Adrenal gland (tissue), 12 donors: ENCODE results near the gene ALDH1L1. TPM values are rescaled to one million over a fixed set of nuclear protein-coding genes. Genes with fewer than 3 reads are reported as not detected.

Source experiments
- DNase-seq, 7 donors: peaks; one replicate each; pipeline ENCODE4 v3.0.0-alpha.2; 2019 to 2020
- H3K27ac ChIP-seq, 5 donors: fragments of 200-600 bp; sonication (generic) in 4 of 5; 1 replicate in 3 of 5; 2 replicates in 2 of 5; pipeline versions ENCODE4 v1.5.1 to v1.8.0; 2016 to 2020; ENCODE audit warnings: mild to moderate bottlenecking in 1 of 5
- H3K27me3 ChIP-seq: fragments of 200-600 bp; 2 replicates; pipeline ENCODE4 v1.8.0; 2021
- H3K36me3 ChIP-seq, 2 donors: fragments of 200-600 bp; replicated peaks in 1 of 2; 1 replicate in 1 of 2; 2 replicates in 1 of 2; pipeline versions ENCODE4 v1.5.1 to v1.8.0; 2018 to 2022
- H3K4me1 ChIP-seq, 2 donors: fragments of 200-600 bp; replicated peaks in 1 of 2; 1 replicate in 1 of 2; 2 replicates in 1 of 2; pipeline versions ENCODE4 v1.5.1 to v1.8.0; 2018 to 2021
- H3K4me3 ChIP-seq, 4 donors: fragments of 200-600 bp; sonication (generic) in 3 of 4; one replicate each; pipeline ENCODE4 v1.5.1; 2016 to 2018
- H3K9me3 ChIP-seq, 3 donors: fragments of 200-600 bp; sonication (generic) in 1 of 3; replicated peaks in 1 of 3; 1 replicate in 2 of 3; 2 replicates in 1 of 3; pipeline versions ENCODE4 v1.5.1 to v1.8.0; 2016 to 2021
- POLR2A ChIP-seq, 2 donors: fragments of 450-650 bp; IDR thresholded peaks; one replicate each; pipeline ENCODE4 v1.6.1; 2017; ENCODE audit warnings: antibody characterized with exemption in 2 of 2, mild to moderate bottlenecking in 2 of 2, moderate library complexity in 1 of 2
- WGBS, 4 donors: extraction: QIAGEN DNeasy Blood & Tissue Kit in 2 of 4; methylation state at CpG; one replicate each; pipeline versions ENCODE4 v1.1.5 to v1.1.7; 2013 to 2017; 5-methylcytosine and 5-hydroxymethylcytosine counted together
- intact Hi-C, 2 donors: fragments of 100-400 bp; cut with DNase I; formaldehyde crosslinking; loops; one replicate each; pipeline versions ENCODE4 v1.14.1 to v1.15.0; 2022 to 2023
- polyA plus RNA-seq, 3 donors: library from polyadenylated mRNA; stranded (reverse); fragments of 200-250 nt in 2 of 3; fragments of 350-450 nt in 1 of 3; fragmentation: Illumina TruSeq in 1 of 3; extraction: RNeasy Lipid Tissue Mini Kit (QIAGEN cat#74804) in 1 of 3; gene quantifications; one replicate each; pipeline ENCODE4 v1.2.3, GENCODE V29; 2013 to 2014
- total RNA-seq, 9 donors: library from RNA; depleted of rRNA in 4 of 9; stranded (reverse); fragments of >200 nt in 4 of 9; fragments of 120-200 nt in 1 of 9; fragmentation: NEBNext Ultra II Directional in 1 of 9; extraction: Animal tissue kit (Norgen Biotek cat#: 25700) in 1 of 9; gene quantifications; one replicate each; pipeline versions ENCODE4 v1.1.0 to v1.2.4, GENCODE V29; 2013 to 2023
- TF ChIP-seq, protein P1 (sequence below), 6 experiments: fragments of 450-650 bp in 4 of 6; fragments of 200-600 bp in 2 of 6; sonication (generic) in 1 of 6; IDR thresholded peaks; 1 replicate in 5 of 6; 2 replicates in 1 of 6; pipeline versions ENCODE4 v1.5.1 to v1.8.0; 2016 to 2021; ENCODE audit warnings: antibody characterized with exemption in 6 of 6, mild to moderate bottlenecking in 2 of 6, moderate library complexity in 1 of 6
- donor health status: healthy with polysubstance abuse.
- donor health status: Bipolar disorder and iron deficiency.
- donor health status: DM: yes; HTN: yes; CAD: no.
- donor health status: DM: no; HTN: no; CAD: no.
- donor health status: DM: no; HTN: no; CAD: no.
- donor health status: DM: yes; HTN: yes; CAD: no.

Gene ALDH1L1
- total and polyA plus RNA-seq, 12 donors: 0.44 to 136 (median 72.3) TPM

DNA sequence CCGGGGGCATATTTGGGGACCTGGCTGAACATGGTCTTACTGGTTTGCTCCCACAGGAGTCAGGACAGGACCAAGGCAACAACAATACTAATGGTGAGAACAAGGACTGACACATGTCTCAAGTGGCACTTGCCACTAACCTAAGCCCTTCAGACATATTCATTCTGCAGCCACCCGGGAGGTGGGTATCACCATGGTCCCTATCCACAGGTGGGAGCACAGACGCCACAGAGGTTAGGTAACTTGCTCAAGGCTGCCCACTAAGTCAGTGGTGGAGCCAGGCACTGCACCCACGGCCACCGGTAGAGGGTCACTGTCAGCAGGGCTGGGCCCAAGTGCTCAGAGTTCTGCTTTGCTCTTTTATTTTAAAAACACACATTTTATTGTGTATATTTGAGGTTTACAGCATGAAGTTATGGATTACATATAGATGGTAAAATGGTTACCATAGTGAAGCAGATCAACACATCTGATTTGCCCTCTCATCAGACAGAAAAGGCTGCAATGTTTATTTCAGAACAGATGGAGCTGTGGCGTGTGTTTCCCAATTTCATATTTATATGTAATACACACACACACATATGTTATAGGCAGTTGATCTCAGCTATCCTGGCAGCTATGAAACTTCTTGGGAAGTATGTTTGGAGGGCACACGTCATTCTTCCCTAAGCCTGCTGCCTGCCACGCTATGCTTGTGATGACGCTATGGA lies 66.5 kb downstream of the ALDH1L1 start:
- DNase-seq: peak in 2 of 7 donors; percentile 9 to 50

DNA sequence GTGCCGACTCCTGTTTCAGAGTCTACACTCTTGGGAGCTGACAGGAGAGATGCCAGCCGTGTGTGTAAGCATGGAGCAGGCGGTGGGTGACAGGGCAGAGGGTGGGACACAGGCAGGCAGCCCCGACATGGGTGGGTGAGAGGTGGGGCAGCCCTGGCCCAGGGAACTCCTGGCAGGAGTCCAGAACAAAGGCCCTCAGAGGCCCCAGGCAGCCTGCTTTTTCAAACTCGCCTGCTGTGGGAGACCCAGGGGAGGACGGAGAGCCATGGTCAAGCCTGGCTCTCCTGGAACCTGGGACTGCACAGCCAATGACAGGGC lies 67.2 kb downstream of the ALDH1L1 start:
- TF ChIP-seq, protein P1, sequence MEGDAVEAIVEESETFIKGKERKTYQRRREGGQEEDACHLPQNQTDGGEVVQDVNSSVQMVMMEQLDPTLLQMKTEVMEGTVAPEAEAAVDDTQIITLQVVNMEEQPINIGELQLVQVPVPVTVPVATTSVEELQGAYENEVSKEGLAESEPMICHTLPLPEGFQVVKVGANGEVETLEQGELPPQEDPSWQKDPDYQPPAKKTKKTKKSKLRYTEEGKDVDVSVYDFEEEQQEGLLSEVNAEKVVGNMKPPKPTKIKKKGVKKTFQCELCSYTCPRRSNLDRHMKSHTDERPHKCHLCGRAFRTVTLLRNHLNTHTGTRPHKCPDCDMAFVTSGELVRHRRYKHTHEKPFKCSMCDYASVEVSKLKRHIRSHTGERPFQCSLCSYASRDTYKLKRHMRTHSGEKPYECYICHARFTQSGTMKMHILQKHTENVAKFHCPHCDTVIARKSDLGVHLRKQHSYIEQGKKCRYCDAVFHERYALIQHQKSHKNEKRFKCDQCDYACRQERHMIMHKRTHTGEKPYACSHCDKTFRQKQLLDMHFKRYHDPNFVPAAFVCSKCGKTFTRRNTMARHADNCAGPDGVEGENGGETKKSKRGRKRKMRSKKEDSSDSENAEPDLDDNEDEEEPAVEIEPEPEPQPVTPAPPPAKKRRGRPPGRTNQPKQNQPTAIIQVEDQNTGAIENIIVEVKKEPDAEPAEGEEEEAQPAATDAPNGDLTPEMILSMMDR (IDR thresholded peaks at IDR 0.05): no peak
- no peak for TF ChIP-seq POLR2A (IDR thresholded peaks at IDR 0.05)
- no peaks in the 10 kb centered on the region for H3K27me3 ChIP-seq
- no peaks in the 10 kb centered on the region for H3K36me3 ChIP-seq
- H3K4me3 ChIP-seq: no peak overlapping the region
- no peak overlapping the region for H3K27ac ChIP-seq
- peak in 2 of 7 donors; percentile 8 to 25 for DNase-seq
- H3K9me3 ChIP-seq: no peaks in the 10 kb centered on the region
- H3K4me1 ChIP-seq: no peaks in the 10 kb centered on the region
- WGBS, 4 donors: 81 to 93% (median 88%) methylated on average over 5 to 6 of the region's 6 CpGs
- intact Hi-C loops: no loop called here

More for the DNA sequence above, 66.5 kb downstream of the ALDH1L1 start:
- Histone ChIP-seq H3K27me3 (no peaks in the 10 kb centered on the region), H3K9me3 (no peaks in the 10 kb centered on the region), H3K36me3 (no peaks in the 10 kb centered on the region), H3K27ac (no peak overlapping the region), H3K4me3 (no peak overlapping the region), H3K4me1 (no peaks in the 10 kb centered on the region)
- intact Hi-C loops: no loop called here
- TF ChIP-seq, protein P1 (IDR thresholded peaks at IDR 0.05): peak in 1 of 6 experiments; percentile 12
- TF ChIP-seq POLR2A (IDR thresholded peaks at IDR 0.05): no peak
- 80 to 91% (median 86%) methylated on average over 8 to 9 of the region's 9 CpGs for WGBS, 4 donors

DNA sequence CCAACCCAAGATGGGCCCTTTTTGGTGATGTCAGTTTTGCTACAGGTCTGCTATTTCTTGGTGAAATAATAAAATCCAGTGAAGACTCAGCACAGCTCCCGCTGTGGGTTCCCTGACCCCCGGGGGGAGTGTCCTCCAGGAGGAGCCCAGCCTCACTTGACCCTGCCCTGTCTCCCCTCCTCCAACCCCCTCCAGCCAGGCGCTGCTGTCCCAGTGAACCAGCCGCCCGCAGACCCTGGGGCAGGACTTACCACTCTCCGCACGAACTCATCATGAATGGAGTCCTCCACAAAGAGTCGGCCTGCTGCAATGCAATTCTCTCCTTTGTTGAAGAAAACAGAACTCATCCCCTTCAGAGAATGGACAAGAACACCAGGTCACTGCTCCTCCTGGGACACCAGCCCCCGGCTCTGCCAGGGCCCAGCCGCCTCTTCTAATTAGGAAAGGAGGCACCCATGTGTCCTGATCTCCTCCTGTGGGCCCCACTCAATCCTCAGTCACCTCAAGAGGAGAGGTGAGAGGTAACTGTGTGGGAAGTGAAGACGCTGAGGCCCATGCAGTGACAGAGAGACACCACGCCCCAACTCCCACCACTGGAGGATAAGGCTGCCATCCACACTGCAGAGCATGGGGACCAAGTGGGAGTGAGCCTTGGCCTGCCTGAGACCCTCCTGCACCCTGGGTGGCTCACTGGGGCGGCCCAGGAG lies 67.7 kb downstream of the ALDH1L1 start:
- WGBS, 4 donors: 93 to 95% (median 94%) methylated on average over 8 to 13 of the region's 13 CpGs

More for the DNA sequence above, 67.7 kb downstream of the ALDH1L1 start:
- Histone ChIP-seq H3K4me1 (no peaks in the 10 kb centered on the region), H3K27me3 (no peaks in the 10 kb centered on the region), H3K27ac (no peak overlapping the region), H3K36me3 (no peaks in the 10 kb centered on the region), H3K9me3 (no peaks in the 10 kb centered on the region), H3K4me3 (no peak overlapping the region)
- intact Hi-C loops: no loop called here
- no peak for TF ChIP-seq POLR2A (IDR thresholded peaks at IDR 0.05)
- TF ChIP-seq, protein P1 (IDR thresholded peaks at IDR 0.05): no peak
- DNase-seq: peak in 2 of 7 donors; percentile 13 to 36
